ENCODE measurements around the gene ARL15. TPM values are rescaled to one million over a fixed set of nuclear protein-coding genes. Genes with fewer than 3 reads are reported as not detected.

ARL15 gene
- total RNA-seq, 1 experiment from 2014 or later = 15.4 TPM

GRCh38 chr5:54325610-54326311, 15.4 kb upstream of the ARL15 start:
- H3K27me3 ChIP-seq (replicated peaks) = no peaks in the 10 kb centered on the region
- no peak for DNase-seq (ENCODE audit: low read depth in 1 of 2, low spot score in 2 of 2)
- no peak overlapping the region for H3K27ac ChIP-seq
- no peak overlapping the region for H3K4me3 ChIP-seq
- no peaks in the 10 kb centered on the region for H3K36me3 ChIP-seq
- no peaks in the 10 kb centered on the region for H3K9me3 ChIP-seq (replicated peaks)
- peaks cover 21% of the 10 kb centered on the region for H3K4me1 ChIP-seq (replicated peaks)

GRCh38 chr5:54325272-54325609, 14.9 kb upstream of the ARL15 start:
- Histone ChIP-seq H3K27ac (no peak overlapping the region), H3K4me3 (no peak overlapping the region)

GRCh38 chr5:54324651-54325271, 14.4 kb upstream of the ARL15 start:
- no peaks in the 10 kb centered on the region for H3K27me3 ChIP-seq (replicated peaks)
- no peaks in the 10 kb centered on the region for H3K36me3 ChIP-seq
- H3K4me3 ChIP-seq = no peak overlapping the region
- H3K9me3 ChIP-seq (replicated peaks) = no peaks in the 10 kb centered on the region
- H3K4me1 ChIP-seq (replicated peaks) = peaks cover 11% of the 10 kb centered on the region
- H3K27ac ChIP-seq = no peak overlapping the region
- no peak for DNase-seq (ENCODE audit: low read depth in 1 of 2, low spot score in 2 of 2)

More at GRCh38 chr5:54325272-54325609, 14.9 kb upstream of the ARL15 start:
- DNase-seq (ENCODE audit: low read depth in 1 of 2, low spot score in 2 of 2) = no peak
- Histone ChIP-seq H3K4me1 (replicated peaks) (peaks cover 16% of the 10 kb centered on the region), H3K36me3 (no peaks in the 10 kb centered on the region), H3K27me3 (replicated peaks) (no peaks in the 10 kb centered on the region), H3K9me3 (replicated peaks) (no peaks in the 10 kb centered on the region)

DNA sequence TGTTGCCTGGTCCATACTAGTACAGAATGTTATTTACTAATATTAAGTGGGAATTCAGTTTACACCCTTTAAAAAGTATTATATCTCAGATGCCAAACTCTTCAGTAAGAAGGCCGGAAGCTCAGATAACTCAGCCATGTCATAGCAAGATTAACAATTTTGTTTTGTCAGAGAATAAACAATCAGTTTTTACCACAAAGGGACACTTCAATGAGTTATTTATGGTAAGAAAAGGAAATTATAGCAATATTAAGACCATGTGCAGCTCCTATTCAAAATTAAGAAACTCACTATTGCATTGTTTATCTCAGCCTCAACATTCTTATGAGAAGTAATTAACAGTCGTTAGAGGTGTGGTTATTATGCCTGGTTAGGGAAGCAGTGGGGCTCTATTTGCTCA, 13.1 kb upstream of the ARL15 start:
- DNase-seq (ENCODE audit: low read depth in 1 of 2, low spot score in 2 of 2) = no peak
- Histone ChIP-seq H3K9me3 (replicated peaks) (no peaks in the 10 kb centered on the region), H3K4me1 (replicated peaks) (peaks cover 4% of the 10 kb centered on the region; the same call in 1 of the 2 replicates), H3K27ac (no peak overlapping the region), H3K36me3 (no peaks in the 10 kb centered on the region), H3K4me3 (no peak overlapping the region), H3K27me3 (replicated peaks) (no peaks in the 10 kb centered on the region)

- H3K9me3 ChIP-seq (replicated peaks) = no peaks in the 10 kb centered on the region
- H3K4me3 ChIP-seq = no peak overlapping the region
- no peak overlapping the region for H3K27ac ChIP-seq
- no peak for DNase-seq (ENCODE audit: low read depth in 1 of 2, low spot score in 2 of 2)
- H3K4me1 ChIP-seq (replicated peaks) = peaks cover 4% of the 10 kb centered on the region; the same call in 1 of the 2 replicates
- no peaks in the 10 kb centered on the region for H3K36me3 ChIP-seq
- 0 out of 2 replicates have a peak, but pooled peaks cover 8% of the 10 kb centered on the region for H3K27me3 ChIP-seq (replicated peaks)
These were observed 9.9 kb upstream of the ARL15 start for GRCh38 chr5:54320256-54320655.

- H3K27me3 ChIP-seq (replicated peaks) = 0 out of 2 replicates have a peak, but pooled peaks cover 8% of the 10 kb centered on the region
- H3K27ac ChIP-seq = no peak overlapping the region
- H3K36me3 ChIP-seq = no peaks in the 10 kb centered on the region
- no peak overlapping the region for H3K4me3 ChIP-seq
- no peak for DNase-seq (ENCODE audit: low read depth in 1 of 2, low spot score in 2 of 2)
- no peaks in the 10 kb centered on the region for H3K4me1 ChIP-seq (replicated peaks)
- H3K9me3 ChIP-seq (replicated peaks) = no peaks in the 10 kb centered on the region
These were observed 7.3 kb upstream of the ARL15 start for GRCh38 chr5:54317511-54318260.

DNA sequence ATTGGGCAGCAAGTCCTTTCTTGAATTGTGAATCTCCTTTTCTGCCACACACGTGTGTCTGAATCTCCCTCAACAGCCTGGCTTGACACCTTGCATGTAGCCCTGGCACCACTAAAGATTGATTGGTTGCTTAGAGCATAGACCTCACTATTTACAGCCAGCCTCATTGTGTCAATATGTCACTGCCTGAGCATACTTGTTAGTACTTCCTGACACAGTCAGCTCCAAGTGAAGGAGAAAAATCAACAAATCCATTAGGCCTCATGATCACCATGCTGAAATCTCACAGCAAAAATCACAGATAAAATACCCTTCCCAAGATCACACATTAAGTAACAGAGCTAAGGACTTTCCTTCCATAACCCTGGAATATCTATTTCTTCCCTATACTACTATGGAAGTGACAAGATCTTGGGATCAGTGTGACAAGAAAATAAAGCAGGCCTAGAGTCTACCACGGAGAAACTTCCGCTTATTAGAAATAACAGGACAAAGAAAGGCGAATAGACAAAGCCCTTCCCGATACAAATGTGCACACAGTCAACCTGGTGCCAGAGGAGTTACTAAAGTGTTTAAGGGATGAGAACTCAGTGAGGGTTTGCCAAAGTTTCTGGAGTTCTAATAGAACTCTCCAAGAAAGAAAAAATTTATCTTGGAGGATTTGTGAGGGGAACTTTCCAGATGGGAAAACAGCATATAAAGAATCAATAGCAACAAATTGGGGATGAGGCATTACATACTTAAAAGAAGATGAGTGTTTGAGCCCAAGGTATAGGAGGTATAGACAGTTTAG, 5.6 kb upstream of the ARL15 start:
- H3K27ac ChIP-seq = no peak overlapping the region
- H3K4me1 ChIP-seq (replicated peaks) = no peaks in the 10 kb centered on the region
- H3K27me3 ChIP-seq (replicated peaks) = 0 out of 2 replicates have a peak, but pooled peaks cover 8% of the 10 kb centered on the region
- DNase-seq (ENCODE audit: low read depth in 1 of 2, low spot score in 2 of 2) = no peak
- H3K9me3 ChIP-seq (replicated peaks) = no peaks in the 10 kb centered on the region
- H3K4me3 ChIP-seq = no peak overlapping the region
- no peaks in the 10 kb centered on the region for H3K36me3 ChIP-seq

DNA sequence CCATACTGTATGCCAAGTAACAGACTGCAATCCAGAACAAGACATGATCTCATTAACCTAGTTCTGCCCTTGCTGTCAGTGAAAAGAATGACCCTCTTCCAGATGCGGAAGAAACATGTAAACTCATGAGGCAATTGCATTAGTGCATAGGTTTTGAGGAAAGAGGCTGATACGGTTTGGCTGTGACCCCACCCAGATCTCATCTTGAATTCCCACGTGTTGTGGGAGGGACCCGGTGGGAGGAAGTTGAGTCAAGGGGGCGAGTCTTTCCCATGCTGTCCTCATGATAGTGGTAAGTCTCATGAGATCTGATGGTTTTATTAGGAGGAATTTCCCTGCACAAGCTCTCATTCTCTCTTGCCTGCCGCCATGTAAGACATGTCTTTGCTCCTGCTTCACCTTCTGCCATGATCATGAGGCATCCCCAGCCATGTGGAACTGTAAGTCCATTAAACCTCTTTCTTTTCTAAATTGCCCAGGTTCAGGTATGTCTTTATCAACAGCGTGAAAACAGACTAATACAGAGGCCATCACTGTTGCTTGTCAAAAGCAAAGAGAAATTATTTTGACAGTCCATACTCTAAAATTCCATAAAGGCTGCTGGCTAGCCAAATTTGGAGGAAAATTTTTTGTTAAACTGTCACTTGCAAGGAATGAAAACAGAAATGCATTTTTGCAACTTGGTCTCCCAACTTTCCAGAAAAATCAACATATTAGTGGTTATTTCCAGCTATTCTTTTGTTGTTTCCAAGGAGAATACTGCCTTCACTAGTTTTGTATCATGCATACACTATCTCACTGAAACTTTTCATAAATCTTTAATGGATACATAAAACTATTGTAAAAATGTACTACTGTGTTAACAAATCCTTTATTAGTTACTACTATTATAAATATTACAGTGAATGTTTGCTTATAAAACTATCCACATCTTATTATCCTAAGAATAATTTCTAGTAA, 3.2 kb upstream of the ARL15 start:
- DNase-seq (ENCODE audit: low read depth in 1 of 2, low spot score in 2 of 2) = no peak
- peaks cover 4% of the 10 kb centered on the region for H3K36me3 ChIP-seq
- 0 out of 2 replicates have a peak, but pooled peaks cover 5% of the 10 kb centered on the region for H3K4me1 ChIP-seq (replicated peaks)
- no peak overlapping the region for H3K4me3 ChIP-seq
- H3K27ac ChIP-seq = no peak overlapping the region
- no peaks in the 10 kb centered on the region for H3K9me3 ChIP-seq (replicated peaks)
- H3K27me3 ChIP-seq (replicated peaks) = 0 out of 2 replicates have a peak, but pooled peaks cover 8% of the 10 kb centered on the region

GRCh38 chr5:54312499-54312898, 2.1 kb upstream of the ARL15 start:
- Histone ChIP-seq H3K4me1 (replicated peaks) (0 out of 2 replicates have a peak, but pooled peaks cover 5% of the 10 kb centered on the region), H3K27me3 (replicated peaks) (0 out of 2 replicates have a peak, but pooled peaks cover 8% of the 10 kb centered on the region), H3K4me3 (no peak overlapping the region), H3K9me3 (replicated peaks) (no peaks in the 10 kb centered on the region), H3K27ac (no peak overlapping the region), H3K36me3 (peaks cover 4% of the 10 kb centered on the region)
- no peak for DNase-seq (ENCODE audit: low read depth in 1 of 2, low spot score in 2 of 2)

DNA sequence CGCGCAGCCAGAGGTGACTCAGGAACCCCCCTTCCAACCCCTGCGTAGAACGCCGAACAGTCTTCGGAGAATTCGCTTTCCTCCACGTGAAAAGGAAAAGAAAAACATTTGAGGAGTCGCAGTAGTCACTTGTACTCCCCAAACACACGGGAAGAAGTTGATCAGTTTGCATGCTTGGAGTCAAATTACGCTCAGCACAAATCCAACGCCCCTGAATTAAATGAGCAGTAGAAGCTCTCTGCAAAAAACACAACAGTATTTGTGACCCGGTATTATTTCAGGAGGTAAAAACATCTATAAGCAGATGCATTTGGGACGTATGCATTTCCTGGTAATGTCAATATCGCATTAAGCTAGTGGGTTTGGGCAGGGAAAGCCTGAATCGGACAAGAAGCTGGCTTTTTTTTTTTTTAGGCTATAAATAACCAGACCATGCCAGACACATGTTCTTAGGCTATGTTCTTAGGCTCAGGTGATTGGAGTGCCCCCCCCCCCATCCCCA, 854 bp upstream of the ARL15 start:
- Histone ChIP-seq H3K27ac (no peak overlapping the region), H3K9me3 (replicated peaks) (no peaks in the 10 kb centered on the region), H3K4me1 (replicated peaks) (0 out of 2 replicates have a peak, but pooled peaks cover 5% of the 10 kb centered on the region), H3K36me3 (peaks cover 4% of the 10 kb centered on the region), H3K27me3 (replicated peaks) (no peaks in the 10 kb centered on the region), H3K4me3 (peak overlapping the region; percentile 70)
- no peak for DNase-seq (ENCODE audit: low read depth in 1 of 2, low spot score in 2 of 2)

DNA sequence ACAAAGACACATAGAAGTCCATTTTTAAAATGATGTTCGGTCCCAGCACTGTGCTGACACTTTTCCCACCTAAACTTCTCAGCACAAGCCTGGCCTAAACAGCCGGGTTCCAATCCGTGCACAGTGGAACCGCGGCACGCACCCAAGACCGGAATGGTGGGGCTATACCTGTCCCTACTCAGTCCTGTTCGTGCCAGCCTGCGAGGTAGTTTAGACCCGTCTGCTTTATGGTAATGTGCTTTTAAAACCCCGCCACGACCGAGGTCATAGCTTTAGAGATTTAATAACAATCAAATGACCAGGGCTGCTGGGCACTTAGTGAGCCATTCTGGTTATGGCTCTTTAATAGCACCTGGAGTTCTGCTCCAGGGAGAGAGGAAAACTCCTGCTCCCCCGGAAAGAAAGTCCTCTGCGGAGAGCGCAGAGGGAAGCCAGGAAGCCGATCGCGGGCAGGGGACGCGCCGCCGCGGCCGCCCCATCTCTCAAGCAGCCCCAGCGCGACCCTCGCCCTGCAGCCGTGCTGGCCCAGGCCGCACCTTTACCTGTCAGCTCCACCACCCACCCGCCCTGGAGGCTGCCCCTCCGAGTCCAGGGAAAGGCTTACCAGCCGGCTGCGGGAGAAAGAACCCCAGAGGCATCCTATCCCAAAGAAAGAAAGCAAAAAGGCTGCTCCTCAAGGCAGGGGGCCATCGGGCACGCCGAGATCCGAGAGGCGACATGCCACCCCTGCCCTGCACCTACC, 511 bp downstream of the ARL15 start:
- peaks cover 4% of the 10 kb centered on the region for H3K36me3 ChIP-seq
- H3K27me3 ChIP-seq (replicated peaks) = no peaks in the 10 kb centered on the region
- peak overlapping the region; percentile 40 for H3K27ac ChIP-seq
- DNase-seq (ENCODE audit: low read depth in 1 of 2, low spot score in 2 of 2) = no peak
- no peaks in the 10 kb centered on the region for H3K9me3 ChIP-seq (replicated peaks)
- peak overlapping the region; percentile 70 for H3K4me3 ChIP-seq
- H3K4me1 ChIP-seq (replicated peaks) = 0 out of 2 replicates have a peak, but pooled peaks cover 5% of the 10 kb centered on the region

DNA sequence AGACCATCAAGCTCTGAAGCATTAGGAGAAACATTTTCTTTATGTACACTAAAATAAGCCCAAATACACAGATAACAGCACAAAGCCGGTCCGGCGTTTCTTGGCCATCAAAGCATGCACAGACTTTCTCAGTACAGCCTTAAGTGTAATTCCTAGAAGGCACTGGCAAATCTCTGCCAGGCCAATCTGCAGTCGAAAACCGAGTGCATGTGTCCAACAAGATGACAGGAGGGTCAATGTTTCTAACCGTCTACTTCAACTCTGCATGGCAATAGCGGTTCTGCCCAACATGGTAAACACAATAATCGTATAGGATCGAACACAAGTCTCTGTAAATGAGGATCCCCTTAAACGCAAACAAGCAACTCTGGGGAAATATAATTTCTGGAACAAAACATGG, 1.1 kb downstream of the ARL15 start:
- Histone ChIP-seq H3K27me3 (replicated peaks) (no peaks in the 10 kb centered on the region), H3K4me3 (peak overlapping the region; percentile 70), H3K9me3 (replicated peaks) (no peaks in the 10 kb centered on the region), H3K27ac (no peak overlapping the region), H3K4me1 (replicated peaks) (0 out of 2 replicates have a peak, but pooled peaks cover 5% of the 10 kb centered on the region), H3K36me3 (peaks cover 4% of the 10 kb centered on the region)
- DNase-seq (ENCODE audit: low read depth in 1 of 2, low spot score in 2 of 2) = no peak
